ENCODE measurements around the gene NOS1. TPM values are rescaled to one million over a fixed set of nuclear protein-coding genes. Genes with fewer than 3 reads are reported as not detected.
A peak's percentile ranks its signal among the peaks of the same experiment; 100 is the strongest.

The NOS1 gene
- total and polyA plus RNA-seq, 2 of the 8 experiments (the other 6 are each of a cell fraction or from before 2014, with no cell fraction given) = 1.5 to 2.0 TPM

GRCh38 chr12:117228239-117228638, 133.2 kb downstream of the NOS1 start:
- no peak overlapping the region for H3K9ac ChIP-seq (replicated peaks in 1 of 4; ENCODE audit: extremely low read depth in 1 of 4, low read depth in 3 of 4, low read length in 3 of 4)
- no peak overlapping the region for H4K91ac ChIP-seq (replicated peaks; ENCODE audit: insufficient read length, low read length)
- no peak overlapping the region for H3K56ac ChIP-seq (replicated peaks; ENCODE audit: insufficient read length, low read depth, low read length)
- no peak overlapping the region for H3K27ac ChIP-seq (ENCODE audit: low read depth, low read length)
- FAIRE-seq (no peak), DNase-seq (ENCODE audit: low read depth in 1 of 2, low spot score in 2 of 2) (no peak)
- H3K4me2 ChIP-seq (ENCODE audit: insufficient read depth in 1 of 2, low read depth in 2 of 2, low read length in 2 of 2) = no peak overlapping the region
- H3K4me1 ChIP-seq (replicated peaks in 1 of 4; ENCODE audit: control insufficient read depth in 3 of 4, insufficient read depth in 4 of 4, low read length in 3 of 4) = no peaks in the 10 kb centered on the region
- H2BK120ac ChIP-seq (replicated peaks; ENCODE audit: low read depth, low read length) = peak overlapping the region; percentile 14
- H3K4me3 ChIP-seq (ENCODE audit: extremely low read depth in 1 of 4, insufficient read depth in 2 of 4, low read depth in 3 of 4, low read length in 4 of 4) = no peak overlapping the region
- no peak overlapping the region for H2AK5ac ChIP-seq (ENCODE audit: low read depth, low read length)
- peak overlapping the region; percentile 13 for H3K4ac ChIP-seq (replicated peaks; ENCODE audit: insufficient read length, low read depth, low read length)
- no peak overlapping the region for H2BK12ac ChIP-seq (ENCODE audit: low read depth, low read length)
- H4K8ac ChIP-seq (ENCODE audit: extremely low read depth, insufficient read depth, low read length) = no peak overlapping the region
- 90% methylated on average over 2 of the region's 2 CpGs; no CpG with 5 or more reads in 1 of the 2 experiments for WGBS, 2 experiments (ENCODE audit: extremely low coverage in 1 of 2, insufficient coverage in 1 of 2, insufficient read length in 1 of 2, insufficient replicate concordance in 2 of 2, low coverage in 1 of 2, low lambda C conversion rate in 2 of 2, missing lambda C conversion rate in 1 of 2)
- H3K18ac ChIP-seq (ENCODE audit: extremely low read depth, low read length) = no peak overlapping the region
- H3K79me2 ChIP-seq (ENCODE audit: control insufficient read depth in 1 of 2, insufficient read depth in 2 of 2, low read length in 2 of 2) = no peaks in the 10 kb centered on the region
- H4K5ac ChIP-seq (ENCODE audit: insufficient read length, low read depth, low read length) = no peak overlapping the region
- H3K9me3 ChIP-seq (ENCODE audit: insufficient read depth in 2 of 2, low read depth in 1 of 2, low read length in 1 of 2) = no peaks in the 10 kb centered on the region
- no peak overlapping the region for H2AFZ ChIP-seq (ENCODE audit: low read length)
- H2BK5ac ChIP-seq (ENCODE audit: low read depth, low read length) = no peak overlapping the region
- no peaks in the 10 kb centered on the region for H3K27me3 ChIP-seq (replicated peaks in 1 of 4; ENCODE audit: control insufficient read depth in 3 of 4, extremely low read depth in 1 of 4, insufficient read depth in 3 of 4, low read length in 3 of 4)
- no peak overlapping the region for H2BK20ac ChIP-seq (ENCODE audit: low read length)
- no peak overlapping the region for H3K14ac ChIP-seq (ENCODE audit: insufficient read length)
- no peaks in the 10 kb centered on the region for H3K79me1 ChIP-seq (ENCODE audit: low read depth, low read length)
- no peaks in the 10 kb centered on the region for H3K36me3 ChIP-seq (ENCODE audit: control insufficient read depth in 2 of 4, insufficient read depth in 4 of 4, low read length in 3 of 4)
- ChIA-PET POLR2A (ENCODE audit: partially characterized antibody) (interaction anchor here (1.4 kb wide), 1 partner anchor 8 kb away, joined by 9 read pairs; no protein-coding TSS in a partner anchor), CTCF (ENCODE audit: partially characterized antibody) (interaction anchor here (0.9 to 5.5 kb wide), 12 partner anchors 8 to 609 kb away, joined by 3 to 43 read pairs (median 6); no protein-coding TSS in a partner anchor)
- H4K20me1 ChIP-seq (replicated peaks in 1 of 2; ENCODE audit: control insufficient read depth in 1 of 2, insufficient read depth in 2 of 2, low read length in 2 of 2) = peaks cover 0 to 1% of the 10 kb centered on the region in 2 experiments
- no peak overlapping the region for H2BK15ac ChIP-seq (ENCODE audit: low read length)
- H3K23ac ChIP-seq (ENCODE audit: insufficient read length) = peak overlapping the region; percentile 12
- no peaks in the 10 kb centered on the region for H3K23me2 ChIP-seq (ENCODE audit: low read depth, low read length)

Data from H1 (cell line).